Measurements from ENCODE around the gene TBC1D16.

GRCh38 chr17:79940459-79941087 lies 95.1 kb downstream of the TBC1D16 start:
- TF ChIP-seq CTCF (conservative IDR thresholded peaks at IDR 0.05 in 1 of 2, IDR thresholded peaks at IDR 0.05 in 1 of 2; ENCODE audit: low read depth in 1 of 2, low read length in 2 of 2) (no peak), EZH2 (IDR thresholded peaks at IDR 0.05; ENCODE audit: low read length, missing control alignments) (no peak)
